Hematopoietic multipotent progenitor cell treated with erythropoietin and hydrocortisone succinate and interleukin-3 and kit ligand, for 4 days (in vitro differentiated cells): ENCODE results near the gene DAGLA.

Experiments
- DNase-seq: peaks from one replicate; pipeline ENCODE4 v3.0.0-alpha.2; 2015

DAGLA gene

GRCh38 chr11:61691380-61692156, 11.4 kb downstream of the DAGLA start:
- DNase-seq, result no peak

- DNase-seq, result no peak
These were observed 13.9 kb downstream of the DAGLA start for GRCh38 chr11:61693922-61694601.

GRCh38 chr11:61694602-61694939, 14.4 kb downstream of the DAGLA start:
- no peak for DNase-seq

GRCh38 chr11:61694946-61695706, 14.9 kb downstream of the DAGLA start:
- no peak for DNase-seq

GRCh38 chr11:61695917-61696316, 15.7 kb downstream of the DAGLA start:
- DNase-seq, result peak; percentile 63

- DNase-seq, result peak; percentile 28
These were observed 16.4 kb downstream of the DAGLA start for GRCh38 chr11:61696602-61697001.

- no peak for DNase-seq
These were observed 16.9 kb downstream of the DAGLA start for GRCh38 chr11:61697078-61697502.

- no peak for DNase-seq
These were observed 17.6 kb downstream of the DAGLA start for GRCh38 chr11:61697764-61698163.

- DNase-seq, result peak; percentile 77
These were observed 18.2 kb downstream of the DAGLA start for GRCh38 chr11:61698173-61698948.

- DNase-seq, result no peak
These were observed 19.6 kb downstream of the DAGLA start for GRCh38 chr11:61699737-61700160.

- DNase-seq, result no peak
These were observed 20.0 kb downstream of the DAGLA start for GRCh38 chr11:61700212-61700611.

GRCh38 chr11:61700720-61701119, 20.5 kb downstream of the DAGLA start:
- no peak for DNase-seq

GRCh38 chr11:61701242-61701886, 21.2 kb downstream of the DAGLA start:
- peak; percentile 67 for DNase-seq

GRCh38 chr11:61702701-61703312, 22.6 kb downstream of the DAGLA start:
- DNase-seq, result peak; percentile 45

GRCh38 chr11:61704838-61705237, 24.6 kb downstream of the DAGLA start:
- no peak for DNase-seq

- DNase-seq, result no peak
These were observed 26.5 kb downstream of the DAGLA start for GRCh38 chr11:61706452-61707400.

- DNase-seq, result no peak
These were observed 27.4 kb downstream of the DAGLA start for GRCh38 chr11:61707574-61707973.

- no peak for DNase-seq
These were observed 28.9 kb downstream of the DAGLA start for GRCh38 chr11:61709110-61709509.

GRCh38 chr11:61709572-61709971, 29.4 kb downstream of the DAGLA start:
- no peak for DNase-seq

GRCh38 chr11:61710019-61710418, 29.8 kb downstream of the DAGLA start:
- no peak for DNase-seq

GRCh38 chr11:61711037-61711436, 30.8 kb downstream of the DAGLA start:
- DNase-seq, result no peak
